SK-N-MC (cell line): ENCODE results near the gene CRK.

ENCODE experiments used
- EZH2 ChIP-seq: fragments of 200-600 bp; sonication (generic); IDR thresholded peaks from one replicate; pipeline ENCODE4 v1.6.1; 2017; ENCODE audit warnings: antibody characterized with exemption
- POLR2AphosphoS5 ChIP-seq: IDR thresholded peaks from 2 replicates; pipeline ENCODE4 v1.6.1; 2012; ENCODE audit warnings: mild to moderate bottlenecking, low read depth, low read length, borderline replicate concordance

GRCh38 chr17:1490643-1491442 is 34.8 kb upstream of the CRK start:
- TF ChIP-seq EZH2 (no peak), POLR2AphosphoS5 (peak; percentile 46; the same call in 1 of the 2 replicates)
